ENCODE results near the gene MSMO1. TPM values are rescaled to one million over a fixed set of nuclear protein-coding genes. Genes with fewer than 3 reads are reported as not detected.

The MSMO1 gene
- total and polyA plus RNA-seq, 9 donors = 16.7 to 199 (median 25.7) TPM

DNA sequence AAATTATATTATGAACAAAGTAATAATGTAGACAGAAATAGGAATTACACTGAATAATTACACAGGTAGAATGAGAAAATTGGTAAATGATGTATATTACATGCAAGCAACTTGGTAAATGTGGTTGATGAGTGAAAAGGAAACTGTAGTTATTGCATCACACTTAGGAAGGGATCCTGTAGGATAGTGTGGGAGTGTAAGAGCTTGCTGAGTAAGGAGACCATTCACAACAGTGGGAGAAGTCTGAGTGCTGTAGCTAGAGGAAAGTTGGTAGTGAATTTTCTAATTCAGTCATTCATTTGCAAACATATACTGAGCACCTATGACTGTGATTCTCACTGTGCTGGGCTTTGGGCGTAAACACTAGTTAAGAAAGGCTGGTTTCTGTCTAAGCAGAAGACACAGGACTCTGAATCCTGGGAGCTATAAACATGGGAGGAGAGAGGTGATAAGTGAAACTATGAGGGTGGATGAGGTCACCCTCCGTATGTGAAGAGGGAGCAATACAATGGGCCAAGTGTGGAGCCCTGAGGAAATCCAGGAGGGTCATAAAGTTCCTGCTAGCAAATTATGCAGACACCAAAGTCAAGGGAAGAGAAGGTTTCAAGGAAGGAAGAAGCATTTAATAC lies 37.1 kb downstream of the MSMO1 start:
- Histone ChIP-seq H3K9me3 (no peaks in the 10 kb centered on the region), H3K4me3 (no peak overlapping the region), H3K36me3 (no peaks in the 10 kb centered on the region), H3K4me1 (ENCODE audit: insufficient read depth) (no peaks in the 10 kb centered on the region), H3K27ac (no peak overlapping the region), H3K27me3 (no peaks in the 10 kb centered on the region)
- intact Hi-C loops (cut with DNase I) = loop anchor here in 1 of 4 donors (10.0 kb wide), 1 partner anchor 100 kb away; no protein-coding TSS in a partner anchor
- TF ChIP-seq POLR2A (IDR thresholded peaks at IDR 0.05) (no peak), EP300 (IDR thresholded peaks at IDR 0.05) (no peak)
- TF ChIP-seq, protein P1, sequence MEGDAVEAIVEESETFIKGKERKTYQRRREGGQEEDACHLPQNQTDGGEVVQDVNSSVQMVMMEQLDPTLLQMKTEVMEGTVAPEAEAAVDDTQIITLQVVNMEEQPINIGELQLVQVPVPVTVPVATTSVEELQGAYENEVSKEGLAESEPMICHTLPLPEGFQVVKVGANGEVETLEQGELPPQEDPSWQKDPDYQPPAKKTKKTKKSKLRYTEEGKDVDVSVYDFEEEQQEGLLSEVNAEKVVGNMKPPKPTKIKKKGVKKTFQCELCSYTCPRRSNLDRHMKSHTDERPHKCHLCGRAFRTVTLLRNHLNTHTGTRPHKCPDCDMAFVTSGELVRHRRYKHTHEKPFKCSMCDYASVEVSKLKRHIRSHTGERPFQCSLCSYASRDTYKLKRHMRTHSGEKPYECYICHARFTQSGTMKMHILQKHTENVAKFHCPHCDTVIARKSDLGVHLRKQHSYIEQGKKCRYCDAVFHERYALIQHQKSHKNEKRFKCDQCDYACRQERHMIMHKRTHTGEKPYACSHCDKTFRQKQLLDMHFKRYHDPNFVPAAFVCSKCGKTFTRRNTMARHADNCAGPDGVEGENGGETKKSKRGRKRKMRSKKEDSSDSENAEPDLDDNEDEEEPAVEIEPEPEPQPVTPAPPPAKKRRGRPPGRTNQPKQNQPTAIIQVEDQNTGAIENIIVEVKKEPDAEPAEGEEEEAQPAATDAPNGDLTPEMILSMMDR (IDR thresholded peaks at IDR 0.05) = no peak
- WGBS, 3 donors = 53 to 61% (median 60%) methylated on average over 2 of the region's 2 CpGs
- no peak for DNase-seq

DNA sequence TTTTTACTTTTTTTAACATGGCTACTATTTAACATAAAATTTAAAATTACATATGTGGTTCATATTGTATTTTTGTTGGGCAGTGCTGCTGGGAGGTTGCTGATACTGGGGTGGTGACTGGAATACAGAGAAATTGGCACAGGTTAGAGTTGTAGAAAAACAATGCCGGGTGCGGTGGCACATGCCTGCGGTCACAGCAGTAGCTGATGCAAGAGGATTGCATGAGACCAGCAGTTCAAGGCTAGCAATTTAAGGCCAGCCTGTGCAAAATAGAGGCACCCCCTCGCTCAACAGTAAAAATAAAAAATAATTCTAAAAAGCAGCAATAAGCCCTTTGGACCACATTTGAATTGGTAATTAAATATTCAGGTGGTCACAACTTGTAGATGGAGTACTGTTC lies 39.6 kb downstream of the MSMO1 start:
- TF ChIP-seq, protein P1 (IDR thresholded peaks at IDR 0.05) = no peak
- TF ChIP-seq EP300 (IDR thresholded peaks at IDR 0.05) = no peak
- TF ChIP-seq POLR2A (IDR thresholded peaks at IDR 0.05) = no peak
- WGBS, 3 donors = 74 to 77% (median 76%) methylated on average over 4 of the region's 4 CpGs

DNA sequence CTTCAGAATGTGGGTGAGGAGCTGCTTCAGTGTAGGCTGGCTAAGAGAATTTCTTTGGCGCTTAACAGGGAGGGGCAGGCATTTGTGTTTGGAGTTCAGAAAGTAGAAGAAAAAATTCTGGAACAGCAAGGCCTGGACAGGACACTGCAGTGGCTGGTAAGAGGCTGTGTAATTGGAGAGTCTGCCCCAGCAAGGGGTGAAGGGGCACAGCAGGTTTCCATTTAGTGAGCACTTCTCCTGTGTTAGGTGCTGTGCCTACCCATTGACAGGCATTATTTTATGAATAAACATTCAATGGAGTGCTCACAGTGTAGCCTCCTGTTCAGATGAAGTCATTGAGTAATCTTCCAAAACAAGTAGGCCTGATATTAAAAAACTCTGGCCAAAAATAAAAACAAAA lies 40.6 kb downstream of the MSMO1 start:
- 86 to 94% (median 94%) methylated on average over 1 of the region's 1 CpG for WGBS, 3 donors
- no peak overlapping the region for H3K4me3 ChIP-seq
- no peak for TF ChIP-seq EP300 (IDR thresholded peaks at IDR 0.05)
- TF ChIP-seq, protein P1 (IDR thresholded peaks at IDR 0.05) = no peak
- no peak for TF ChIP-seq POLR2A (IDR thresholded peaks at IDR 0.05)
- H3K36me3 ChIP-seq = no peaks in the 10 kb centered on the region
- intact Hi-C loops (cut with DNase I) = loop anchor here in 1 of 4 donors (10.0 kb wide), 1 partner anchor 97 kb away; no protein-coding TSS in a partner anchor
- H3K9me3 ChIP-seq = no peaks in the 10 kb centered on the region
- DNase-seq = no peak
- no peaks in the 10 kb centered on the region for H3K4me1 ChIP-seq (ENCODE audit: insufficient read depth)
- H3K27me3 ChIP-seq = no peaks in the 10 kb centered on the region
- no peak overlapping the region for H3K27ac ChIP-seq

More for the DNA sequence above, 39.6 kb downstream of the MSMO1 start:
- Histone ChIP-seq H3K4me3 (no peak overlapping the region), H3K9me3 (no peaks in the 10 kb centered on the region), H3K4me1 (ENCODE audit: insufficient read depth) (no peaks in the 10 kb centered on the region), H3K36me3 (no peaks in the 10 kb centered on the region), H3K27ac (no peak overlapping the region), H3K27me3 (no peaks in the 10 kb centered on the region)
- intact Hi-C loops (cut with DNase I) = loop anchor here in 1 of 4 donors (10.0 kb wide), 1 partner anchor 98 kb away; no protein-coding TSS in a partner anchor
- DNase-seq = no peak

- DNase-seq = no peak
- 88 to 100% (median 94%) methylated on average over 1 of the region's 1 CpG for WGBS, 3 donors
- intact Hi-C loops (cut with DNase I) = loop anchor here in 1 of 4 donors (10.0 kb wide), 1 partner anchor 96 kb away; no protein-coding TSS in a partner anchor
- no peaks in the 10 kb centered on the region for H3K9me3 ChIP-seq
- H3K36me3 ChIP-seq = no peaks in the 10 kb centered on the region
- no peaks in the 10 kb centered on the region for H3K4me1 ChIP-seq (ENCODE audit: insufficient read depth)
- no peaks in the 10 kb centered on the region for H3K27me3 ChIP-seq
- no peak overlapping the region for H3K27ac ChIP-seq
- TF ChIP-seq, protein P1 (IDR thresholded peaks at IDR 0.05) = no peak
- TF ChIP-seq EP300 (IDR thresholded peaks at IDR 0.05) (no peak), POLR2A (IDR thresholded peaks at IDR 0.05) (no peak)
- H3K4me3 ChIP-seq = no peak overlapping the region
Measured at GRCh38 chr4:165368567-165368966, 41.1 kb downstream of the MSMO1 start.
